Measurements from ENCODE around the gene FCSK. TPM values are rescaled to one million over a fixed set of nuclear protein-coding genes. Genes with fewer than 3 reads are reported as not detected.

FCSK gene
- total RNA-seq, 1 donor from 2014 or later = 12.0 TPM

- H3K4me1 ChIP-seq (ENCODE audit: insufficient read depth, low read length) = no peaks in the 10 kb centered on the region
- H3K27ac Mint-ChIP-seq (ENCODE audit: unreplicated experiment) = no peak overlapping the region
- H3K27ac ChIP-seq (ENCODE audit: low read depth, low read length) = no peak overlapping the region
- no peaks in the 10 kb centered on the region for H3K9me3 ChIP-seq (ENCODE audit: insufficient read depth, low read depth, low read length)
- no peak overlapping the region for H3K4me3 Mint-ChIP-seq (ENCODE audit: unreplicated experiment)
- no peaks in the 10 kb centered on the region for H3K79me2 ChIP-seq (ENCODE audit: insufficient read depth, low read length)
- peaks cover 2% of the 10 kb centered on the region for H3K27me3 Mint-ChIP-seq (ENCODE audit: low read depth, unreplicated experiment)
- H3K4me2 ChIP-seq (ENCODE audit: low read length) = no peak overlapping the region
- H3K9ac ChIP-seq (ENCODE audit: low read length) = no peak overlapping the region
- no peak for DNase-seq (ENCODE audit: low read depth)
- no peak for FAIRE-seq
- H3K36me3 ChIP-seq (ENCODE audit: insufficient read depth, low read length) = no peaks in the 10 kb centered on the region
- TF ChIP-seq CTCF (IDR thresholded peaks at IDR 0.05; ENCODE audit: insufficient read depth, low read depth, low read length) = no peak
- TF ChIP-seq EZH2 (IDR thresholded peaks at IDR 0.05; ENCODE audit: insufficient read depth, low read length) = no peak
- no peaks in the 10 kb centered on the region for H3K27me3 ChIP-seq (ENCODE audit: insufficient read depth, low read length)
- H2AFZ ChIP-seq (ENCODE audit: low read depth, low read length) = no peak overlapping the region
- H3K36me3 Mint-ChIP-seq (ENCODE audit: low read depth, unreplicated experiment) = peaks cover 11% of the 10 kb centered on the region
- no peaks in the 10 kb centered on the region for H3K4me1 Mint-ChIP-seq (ENCODE audit: low read depth, unreplicated experiment)
- H4K20me1 ChIP-seq (ENCODE audit: insufficient read depth, low read length) = no peaks in the 10 kb centered on the region
- no peaks in the 10 kb centered on the region for H3K9me3 Mint-ChIP-seq (ENCODE audit: unreplicated experiment)
- H3K4me3 ChIP-seq (ENCODE audit: insufficient read depth, low read depth, low read length) = no peak overlapping the region
These were observed 13.2 kb downstream of the FCSK start for GRCh38 chr16:70467608-70468007.

- H3K9me3 Mint-ChIP-seq (ENCODE audit: unreplicated experiment) = no peaks in the 10 kb centered on the region
- H3K4me3 Mint-ChIP-seq (ENCODE audit: unreplicated experiment) = no peak overlapping the region
- no peaks in the 10 kb centered on the region for H3K9me3 ChIP-seq (ENCODE audit: insufficient read depth, low read depth, low read length)
- no peaks in the 10 kb centered on the region for H3K4me1 Mint-ChIP-seq (ENCODE audit: low read depth, unreplicated experiment)
- no peaks in the 10 kb centered on the region for H3K27me3 ChIP-seq (ENCODE audit: insufficient read depth, low read length)
- H4K20me1 ChIP-seq (ENCODE audit: insufficient read depth, low read length) = no peaks in the 10 kb centered on the region
- no peaks in the 10 kb centered on the region for H3K4me1 ChIP-seq (ENCODE audit: insufficient read depth, low read length)
- no peak overlapping the region for H3K4me3 ChIP-seq (ENCODE audit: insufficient read depth, low read depth, low read length)
- FAIRE-seq (no peak), DNase-seq (ENCODE audit: low read depth) (no peak)
- H3K27ac Mint-ChIP-seq (ENCODE audit: unreplicated experiment) = no peak overlapping the region
- H3K27me3 Mint-ChIP-seq (ENCODE audit: low read depth, unreplicated experiment) = peaks cover 2% of the 10 kb centered on the region
- H3K79me2 ChIP-seq (ENCODE audit: insufficient read depth, low read length) = no peaks in the 10 kb centered on the region
- peaks cover 16% of the 10 kb centered on the region for H3K36me3 Mint-ChIP-seq (ENCODE audit: low read depth, unreplicated experiment)
- no peak overlapping the region for H2AFZ ChIP-seq (ENCODE audit: low read depth, low read length)
- H3K36me3 ChIP-seq (ENCODE audit: insufficient read depth, low read length) = no peaks in the 10 kb centered on the region
- no peak overlapping the region for H3K4me2 ChIP-seq (ENCODE audit: low read length)
- H3K27ac ChIP-seq (ENCODE audit: low read depth, low read length) = no peak overlapping the region
- no peak for TF ChIP-seq CTCF (IDR thresholded peaks at IDR 0.05; ENCODE audit: insufficient read depth, low read depth, low read length)
- no peak for TF ChIP-seq EZH2 (IDR thresholded peaks at IDR 0.05; ENCODE audit: insufficient read depth, low read length)
- H3K9ac ChIP-seq (ENCODE audit: low read length) = no peak overlapping the region
These were observed 14.6 kb downstream of the FCSK start for GRCh38 chr16:70468776-70469525.
